ENCODE data around the gene LAMA1.
"Not testable (repeated sequence)": the region's sequence is repeated elsewhere in the genome, so short reads cannot be mapped to it uniquely, and the experiment has no call there.

LAMA1 gene

GRCh38 chr18:7117390-7118355 is at the start of gene LAMA1:
TSS of gene LAMA1 (minus strand) at chr18:7117797. CDS start at chr18:7117720, 77 bp downstream.
- no peak for DNase-seq (ENCODE audit: low read depth in 2 of 2)

DNA sequence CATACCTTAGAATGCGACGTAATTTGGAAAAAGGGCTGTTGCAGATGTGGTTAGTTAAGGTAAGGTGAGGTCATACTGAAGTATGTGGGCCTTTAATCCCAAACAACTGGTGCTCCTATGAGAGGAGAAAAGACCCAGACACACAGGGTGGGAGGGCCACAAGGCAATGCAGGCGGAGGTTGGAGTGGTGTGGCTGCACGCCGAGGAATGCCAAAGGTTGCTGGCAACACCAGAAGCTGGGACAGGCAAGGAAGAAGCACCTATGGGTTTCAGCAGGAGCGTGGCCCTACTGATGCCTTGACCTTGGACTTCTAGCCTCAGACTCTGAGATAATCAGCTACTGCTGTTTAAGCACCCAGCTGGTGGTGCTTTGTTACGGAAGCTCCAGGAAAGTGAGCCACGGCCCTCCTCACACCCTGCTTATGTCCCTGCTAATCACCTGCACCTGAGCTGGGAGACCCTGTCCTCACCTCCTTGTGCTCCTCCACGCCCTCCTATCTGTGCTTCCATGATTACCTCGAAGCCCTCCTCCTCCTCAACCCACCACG is 48.3 kb upstream of the LAMA1 start:
- DNase-seq (ENCODE audit: low read depth in 2 of 2) = no peak

GRCh38 chr18:7164323-7165004 is 46.9 kb upstream of the LAMA1 start:
- no peak for DNase-seq (ENCODE audit: low read depth in 2 of 2)

DNA sequence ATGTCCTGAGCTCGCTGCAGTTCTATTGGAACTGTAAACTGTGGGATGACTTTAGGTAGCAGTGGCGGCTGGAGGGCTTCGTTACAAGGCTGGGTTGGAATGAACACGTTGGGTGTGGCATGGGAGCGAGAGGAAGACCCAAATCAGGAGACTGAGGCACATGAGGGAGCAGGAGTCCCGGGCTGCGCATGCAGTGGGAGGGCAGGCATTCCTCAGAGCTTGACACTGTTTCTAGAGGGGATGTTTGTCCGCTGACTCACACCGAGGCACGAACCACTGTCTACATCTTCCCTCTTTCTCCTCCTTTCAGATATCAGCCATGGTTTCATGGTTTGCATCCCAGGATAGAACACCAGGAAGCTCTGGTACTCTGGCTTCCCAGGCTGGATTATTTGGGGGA is 40.6 kb upstream of the LAMA1 start:
- DNase-seq (ENCODE audit: low read depth in 2 of 2) = peak; percentile 21

- no peak for DNase-seq (ENCODE audit: low read depth in 2 of 2)
Measured at GRCh38 chr18:7157760-7158159, 40.2 kb upstream of the LAMA1 start.

GRCh38 chr18:7155887-7156286 is 38.3 kb upstream of the LAMA1 start:
- no peak for DNase-seq (ENCODE audit: low read depth in 2 of 2)

DNA sequence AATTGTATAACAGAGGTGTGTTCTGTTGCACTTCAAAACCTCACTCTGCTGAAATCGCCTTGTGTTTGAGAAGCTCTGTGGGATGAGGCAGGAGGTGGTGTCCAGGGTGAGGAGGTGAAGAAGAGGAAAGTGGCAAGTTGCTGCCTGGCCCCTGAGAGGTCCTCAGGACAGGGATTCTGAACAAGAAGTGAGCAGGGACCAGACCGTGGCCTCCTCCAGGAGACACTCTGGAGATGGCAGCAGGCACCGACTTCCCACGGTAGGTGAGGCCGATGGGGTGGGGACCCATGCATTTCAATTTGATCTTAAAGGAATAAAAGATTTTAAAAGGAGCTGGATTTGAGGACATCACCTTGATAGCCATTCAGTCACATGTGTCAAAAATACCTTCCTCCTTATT is 37.5 kb upstream of the LAMA1 start:
- no peak for DNase-seq (ENCODE audit: low read depth in 2 of 2)

DNA sequence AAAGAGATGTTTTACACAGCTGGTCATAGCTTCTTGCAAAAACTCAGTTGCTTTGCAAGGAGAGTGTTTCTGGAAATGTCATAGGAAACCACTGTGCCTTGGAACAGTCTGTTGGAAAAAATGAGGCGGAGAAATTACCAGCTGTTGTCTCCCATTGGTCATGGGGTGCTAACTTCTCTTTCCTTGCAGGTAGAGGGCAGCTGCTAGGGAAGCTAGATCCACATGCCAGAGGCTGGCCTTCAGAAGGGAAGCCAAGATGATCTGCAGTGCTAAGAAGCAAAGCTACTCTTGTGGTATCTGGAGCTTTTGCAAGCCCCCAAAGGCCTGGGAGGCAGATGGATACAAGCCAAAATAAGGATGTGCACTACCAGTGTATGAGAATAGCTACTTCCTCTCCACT is 34.8 kb upstream of the LAMA1 start:
- no peak for DNase-seq (ENCODE audit: low read depth in 2 of 2)

DNA sequence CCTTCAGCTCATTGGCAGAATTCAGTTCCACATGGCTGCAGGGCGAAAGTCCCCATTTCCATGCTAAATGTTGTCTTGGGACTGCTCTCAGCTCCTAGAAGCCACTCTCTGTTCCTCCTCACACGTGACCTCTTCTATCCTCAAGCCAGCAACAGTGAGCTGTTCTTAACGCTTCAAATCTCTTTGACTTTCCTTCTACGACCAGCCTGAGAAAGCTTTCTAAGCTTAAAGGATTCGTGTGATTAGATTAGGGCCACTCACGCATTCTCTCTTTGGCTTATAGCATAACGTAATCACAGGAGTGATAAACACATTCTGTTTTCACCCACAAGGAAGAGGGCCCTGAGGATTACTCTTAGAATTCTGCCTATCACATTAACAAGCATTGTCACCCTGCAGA is 29.8 kb upstream of the LAMA1 start:
- DNase-seq (ENCODE audit: low read depth in 2 of 2) = no peak

GRCh38 chr18:7146067-7146466 is 28.5 kb upstream of the LAMA1 start:
- DNase-seq (ENCODE audit: low read depth in 2 of 2) = no peak

DNA sequence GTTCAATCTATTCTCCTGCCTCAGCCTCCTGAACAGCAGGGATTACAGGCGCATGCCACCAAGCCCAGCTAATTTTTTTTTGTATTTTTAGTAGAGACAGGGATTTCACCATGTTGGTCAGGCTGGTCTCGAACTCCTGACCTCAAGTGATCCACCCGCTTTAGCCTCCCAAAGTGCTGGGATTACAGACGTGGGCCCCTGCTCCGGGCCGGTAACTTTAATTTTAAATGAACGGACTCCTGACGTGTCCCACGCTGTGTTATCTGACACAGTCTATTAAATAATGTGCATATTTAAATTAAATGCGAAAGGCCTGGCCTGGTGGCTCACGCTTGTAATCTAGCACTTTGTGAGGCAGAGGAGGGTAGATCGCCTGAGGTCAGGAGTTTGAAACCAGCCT is 27.3 kb upstream of the LAMA1 start:
- not testable (repeated sequence) for DNase-seq (ENCODE audit: low read depth in 2 of 2)

DNA sequence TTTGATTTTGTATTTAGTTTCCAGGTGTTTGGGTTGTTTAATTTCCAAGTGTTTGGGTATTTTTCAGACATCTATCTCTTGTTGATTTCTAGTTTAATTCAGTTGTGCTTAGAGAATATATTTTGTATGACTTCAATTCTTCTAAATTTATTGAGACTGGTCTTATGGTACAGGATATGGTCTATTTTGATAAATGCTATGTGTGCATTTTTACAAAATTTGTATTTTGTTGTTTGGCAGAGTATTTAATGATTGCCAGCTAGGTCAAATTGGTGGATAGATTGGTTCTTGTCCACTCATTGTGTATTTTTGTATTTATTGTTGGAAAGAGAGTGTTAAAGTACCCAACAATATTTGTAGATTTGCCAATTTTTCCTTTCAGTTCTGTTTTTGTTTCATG is 23.7 kb upstream of the LAMA1 start:
- no peak for DNase-seq (ENCODE audit: low read depth in 2 of 2)

DNA sequence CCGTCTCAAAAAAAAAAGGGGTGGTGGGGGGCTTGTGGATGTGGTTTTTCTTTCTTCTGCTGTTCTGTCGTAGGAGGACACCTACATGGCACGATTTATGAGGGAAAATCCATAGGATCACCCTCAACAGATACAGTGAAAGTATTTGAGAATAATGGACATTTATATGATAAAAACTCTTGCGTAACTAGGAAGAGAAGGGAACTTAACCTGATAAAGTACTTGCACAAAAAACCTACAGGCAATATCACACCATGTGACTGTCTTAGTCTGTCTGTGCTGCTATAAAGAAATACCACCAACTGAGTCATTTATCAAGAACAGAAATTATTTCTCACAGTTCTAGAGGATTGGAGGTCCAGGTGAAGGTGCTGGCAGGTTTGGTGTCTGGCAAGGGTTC is 21.8 kb upstream of the LAMA1 start:
- DNase-seq (ENCODE audit: low read depth in 2 of 2) = no peak

DNA sequence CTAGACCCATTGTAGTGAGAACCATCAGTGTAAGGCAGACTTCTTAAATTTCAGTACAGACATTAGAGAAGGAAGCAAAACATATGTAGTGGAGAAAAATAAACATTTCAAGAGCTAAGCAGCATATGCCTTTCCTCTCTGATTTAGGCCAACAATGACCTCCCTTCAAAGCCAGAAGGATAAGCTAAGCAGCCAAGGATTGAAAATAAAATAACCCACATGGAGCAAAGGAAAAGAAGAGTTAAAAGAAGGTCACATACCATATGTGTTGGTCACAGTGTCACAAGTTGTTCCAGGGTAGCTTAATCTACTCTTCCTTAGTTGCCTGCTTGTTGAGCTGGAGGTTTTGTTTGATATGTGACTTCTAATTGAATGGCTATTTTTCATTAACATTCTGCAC is 15.6 kb upstream of the LAMA1 start:
- DNase-seq (ENCODE audit: low read depth in 2 of 2) = no peak

DNA sequence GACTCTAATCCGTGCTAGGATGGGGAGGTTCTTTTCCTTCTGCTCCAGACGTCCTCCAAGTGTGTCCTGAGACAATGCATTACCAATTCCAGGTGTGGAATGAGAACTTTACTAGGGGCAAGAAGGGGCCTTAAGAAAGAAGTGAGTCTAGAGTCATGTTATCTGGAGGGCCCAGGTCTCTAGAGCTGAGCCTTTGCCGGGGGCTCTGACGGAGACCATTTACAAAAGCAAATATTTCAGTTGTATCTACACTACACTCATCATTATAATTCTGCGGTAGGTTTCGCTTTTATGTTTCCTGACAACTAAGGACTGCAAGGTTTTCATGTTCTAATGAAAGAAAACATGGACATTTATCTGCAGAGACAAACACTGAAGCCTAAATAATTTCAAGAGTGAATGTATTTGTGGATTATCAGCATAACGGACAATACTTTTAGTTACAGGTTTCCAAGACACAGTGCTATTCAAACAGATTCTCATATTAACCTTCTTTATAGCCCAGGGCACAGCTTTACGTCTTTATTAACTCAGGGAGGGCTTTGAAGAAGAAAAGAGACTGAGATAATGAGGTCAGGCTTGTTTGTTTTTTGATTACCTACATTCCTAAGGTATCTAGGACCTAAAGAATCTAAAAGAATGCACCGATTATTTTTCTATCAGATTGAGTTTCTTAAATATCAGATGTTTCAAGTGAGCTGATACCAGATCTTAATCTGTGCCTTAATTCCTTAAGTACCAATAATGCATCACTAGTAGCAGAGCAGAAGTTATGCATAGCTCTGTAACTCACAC is 15.0 kb upstream of the LAMA1 start:
- DNase-seq (ENCODE audit: low read depth in 2 of 2) = no peak

- no peak for DNase-seq (ENCODE audit: low read depth in 2 of 2)
Measured at GRCh38 chr18:7122376-7122775, 4.8 kb upstream of the LAMA1 start.

DNA sequence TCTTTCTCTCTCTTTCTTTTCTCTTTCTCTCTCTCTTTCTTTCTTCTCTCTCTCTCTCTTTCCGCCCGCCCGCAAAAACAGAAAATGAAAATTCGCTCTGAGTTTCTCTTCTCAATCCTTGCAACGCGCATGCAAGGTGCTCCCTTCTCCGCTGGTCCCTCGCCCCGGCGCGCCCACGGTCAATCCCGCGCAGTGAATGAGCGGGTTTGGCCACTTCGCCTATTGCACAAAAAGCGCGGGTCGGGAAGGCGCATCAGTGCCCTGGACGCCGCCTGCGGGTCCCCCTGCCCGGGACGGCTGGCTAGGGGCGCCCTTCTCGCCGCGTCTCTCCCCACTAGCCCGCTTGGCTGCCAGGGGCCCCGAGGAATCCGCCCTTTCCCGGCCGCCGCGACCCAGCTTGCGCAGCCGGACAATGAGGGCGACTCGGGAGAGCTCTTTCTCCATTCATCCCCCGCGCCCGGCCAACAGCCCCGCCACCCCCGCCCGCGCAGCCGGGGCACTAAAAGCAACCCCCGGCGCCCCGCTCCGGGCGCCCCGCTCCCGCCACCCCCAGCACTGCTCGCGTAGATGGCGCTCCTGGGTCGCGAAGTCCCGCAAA is 706 bp downstream of the LAMA1 start:
- no peak for DNase-seq (ENCODE audit: low read depth in 2 of 2)

DNA sequence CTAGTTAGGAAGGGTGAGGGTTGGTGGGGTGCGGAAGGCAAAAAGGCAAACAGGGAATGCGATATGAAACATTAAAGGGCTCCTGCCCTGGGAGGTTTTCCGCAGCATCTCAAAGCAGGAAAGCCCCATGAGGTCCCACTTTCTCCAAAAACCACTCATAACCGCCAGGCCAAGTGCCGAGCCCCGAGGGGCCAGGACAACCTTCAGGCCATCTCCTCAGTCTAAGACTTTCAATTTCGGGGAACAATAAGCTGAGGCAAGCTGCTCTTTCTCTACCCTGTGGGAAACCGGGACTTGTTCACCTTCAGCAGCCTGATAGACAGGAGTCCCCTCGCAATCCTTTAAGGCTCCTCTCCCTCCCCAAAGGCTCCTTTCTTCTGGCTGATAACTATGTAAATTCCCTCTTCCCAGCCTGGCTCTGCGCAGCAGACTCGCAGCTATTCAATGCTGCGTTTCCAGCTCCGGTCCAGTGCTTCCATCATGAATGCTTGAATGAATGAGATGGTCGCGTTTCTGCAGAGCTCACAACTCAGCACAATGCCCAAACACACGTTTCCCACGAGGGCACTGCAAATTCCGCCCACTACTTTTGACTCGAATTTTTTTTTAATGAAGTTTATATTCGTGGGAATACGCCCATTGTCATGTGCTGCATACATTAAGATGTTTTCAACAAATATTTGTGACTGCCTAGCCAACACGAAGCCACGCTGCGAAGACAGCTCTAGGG is 1.4 kb downstream of the LAMA1 start:
- no peak for DNase-seq (ENCODE audit: low read depth in 2 of 2)

- no peak for DNase-seq (ENCODE audit: low read depth in 2 of 2)
Measured at GRCh38 chr18:7112936-7113335, 4.7 kb downstream of the LAMA1 start.

DNA sequence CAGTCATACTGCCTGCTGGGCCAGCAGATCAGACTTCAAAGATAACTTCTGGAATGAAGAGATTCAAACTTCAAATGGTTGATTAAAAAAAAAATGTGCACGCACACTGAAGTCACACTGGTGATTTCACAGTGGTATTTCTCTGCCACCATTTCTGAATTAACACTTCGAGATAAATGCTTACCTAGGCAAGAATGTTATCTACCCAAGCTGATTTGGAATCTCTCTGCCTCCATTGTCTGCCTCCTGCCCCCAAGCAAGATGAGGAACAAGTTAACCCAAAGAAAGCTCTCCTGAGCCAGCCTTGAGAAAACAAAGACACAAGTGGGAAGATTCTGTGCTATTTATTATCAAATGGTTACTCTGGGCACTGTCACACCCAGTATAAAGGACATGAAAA is 6.5 kb downstream of the LAMA1 start:
- no peak for DNase-seq (ENCODE audit: low read depth in 2 of 2)

DNA sequence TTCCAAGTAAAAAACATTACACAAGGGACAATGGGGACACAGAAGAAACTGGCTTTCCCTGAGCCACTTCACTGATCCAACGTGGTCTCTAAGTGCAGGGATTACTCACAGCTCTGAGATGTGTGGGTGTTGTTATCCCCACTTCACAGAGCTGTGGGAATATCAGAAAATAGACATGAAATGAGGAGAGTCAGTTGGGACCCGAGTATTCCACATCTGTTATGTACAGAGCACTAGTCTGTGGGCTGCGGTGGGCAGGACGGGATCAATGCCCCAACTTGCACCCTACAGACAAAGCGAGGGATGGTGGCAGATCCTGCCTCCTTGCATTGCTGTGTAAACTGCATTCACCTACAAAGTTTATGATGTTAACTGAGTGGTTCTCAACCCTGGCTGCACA is 11.7 kb downstream of the LAMA1 start:
- DNase-seq (ENCODE audit: low read depth in 2 of 2) = no peak
